GM12878 (cell line): ENCODE data around the gene PYGB. TPM values are rescaled to one million over a fixed set of nuclear protein-coding genes. Genes with fewer than 3 reads are reported as not detected.

Experiments
- ATAC-seq: fragments of 200-7000 bp; cut with Tn5 transposase; 3 replicates; pipeline ENCODE4 v1.9.1; 2020; ENCODE audit warnings: mild to moderate bottlenecking, moderate library complexity
- BruUV-seq: library from RNA; stranded (reverse); fragments of 400-500 nt; replicated peaks from 2 replicates; lab custom pipeline; 2021; lab: Mats Ljungman, UMichigan
- CTCF ChIA-PET: fragments of 300-600 bp; sonication (Branson Sonifier 250); formaldehyde crosslinking; extraction: SDS; loops from one replicate; lab custom pipeline; 2021; ENCODE audit warnings: inconsistent platforms; lab: Yijun Ruan, JAX
- POLR2A ChIA-PET: fragments of 350-600 bp; formaldehyde crosslinking; extraction: SDS; loops from one replicate; lab custom pipeline; 2021; ENCODE audit warnings: inconsistent platforms; lab: Charles Lee
- RAD21 ChIA-PET: fragments of 300-600 bp; sonication (Branson Sonifier 250); formaldehyde crosslinking; loops from one replicate; lab custom pipeline; 2023; ENCODE audit warnings: antibody characterized with exemption; ENCODE audit not compliant: unreplicated experiment; lab: Charles Lee
- SMC1A ChIA-PET: fragments of 300-600 bp; sonication (Branson Sonifier 250); formaldehyde crosslinking; loops from one replicate; lab custom pipeline; 2023; ENCODE audit not compliant: unreplicated experiment, uncharacterized antibody; lab: Charles Lee
- DNase-seq: peaks from one replicate; pipeline ENCODE4 v3.0.0-alpha.2; 2011; ENCODE audit warnings: low read depth, low spot score
- FAIRE-seq: peaks from 3 replicates; lab custom pipeline; 2011; peaks lifted over from hg19 to GRCh38; lab: Jason Lieb, UNC
- H2AFZ ChIP-seq: 2 replicates; pipeline ENCODE4 v1.6.0; 2011; ENCODE audit warnings: low read depth, low read length, control low read depth; ENCODE audit not compliant: control insufficient read depth
- H3K27ac ChIP-seq: 2 replicates; pipeline ENCODE4 v1.5.1; 2011; ENCODE audit warnings: control low read depth; ENCODE audit not compliant: control insufficient read depth, insufficient read depth
- H3K27me3 ChIP-seq, 2 experiments: replicated peaks in 1 of 2; 2 replicates each; pipeline versions ENCODE4 v1.6.0 to v1.6.1; 2011; ENCODE audit warnings: low read length in 1 of 2; ENCODE audit not compliant: control insufficient read depth in 2 of 2, insufficient read depth in 2 of 2
- H3K36me3 ChIP-seq, 2 experiments: 2 replicates each; pipeline ENCODE4 v1.5.1; 2011; ENCODE audit warnings: low read length in 1 of 2; ENCODE audit not compliant: control insufficient read depth in 2 of 2, insufficient read depth in 2 of 2
- H3K4me1 ChIP-seq: 2 replicates; pipeline ENCODE4 v1.6.1; 2011; ENCODE audit warnings: mild to moderate bottlenecking, low read length, moderate library complexity, mixed read lengths; ENCODE audit not compliant: control insufficient read depth, insufficient read depth
- H3K4me2 ChIP-seq: 2 replicates; pipeline ENCODE4 v1.6.0; 2011; ENCODE audit warnings: control low read depth; ENCODE audit not compliant: control insufficient read depth, insufficient read depth
- H3K4me3 ChIP-seq: fragments of 200-600 bp; sonication (generic); 2 replicates; pipeline ENCODE4 v1.5.1; 2016
- H3K79me2 ChIP-seq: 2 replicates; pipeline ENCODE4 v1.6.0; 2011; ENCODE audit warnings: low read length; ENCODE audit not compliant: control insufficient read depth, insufficient read depth
- H3K9ac ChIP-seq: 2 replicates; pipeline ENCODE4 v1.8.0; 2011; ENCODE audit warnings: low read length, control low read depth, mixed read lengths; ENCODE audit not compliant: control insufficient read depth, insufficient read depth
- H3K9me3 ChIP-seq: replicated peaks from 3 replicates; pipeline ENCODE4 v1.5.1; 2011; ENCODE audit warnings: mild to moderate bottlenecking, low read length; ENCODE audit not compliant: control insufficient read depth, insufficient read depth
- H4K20me1 ChIP-seq: 2 replicates; pipeline ENCODE4 v1.6.0; 2011; ENCODE audit not compliant: control insufficient read depth, insufficient read depth
- CEBPB ChIP-seq, 2 experiments: fragments of 150-350 bp in 1 of 2; IDR thresholded peaks; 2 replicates each; pipeline ENCODE4 v1.6.1; 2012 to 2014; ENCODE audit warnings: low read depth in 2 of 2, low read length in 2 of 2, borderline replicate concordance in 1 of 2, inconsistent platforms in 1 of 2
- IKZF2 ChIP-seq, 2 experiments: fragments of 450-650 bp; IDR thresholded peaks; 2 replicates each; pipeline ENCODE4 v1.6.1; 2017; ENCODE audit warnings: mild to moderate bottlenecking in 2 of 2, moderate library complexity in 2 of 2
- KAT2A ChIP-seq: conservative IDR thresholded peaks from 2 replicates; pipeline ENCODE4 v1.6.1; 2011; ENCODE audit warnings: low read depth, low read length; ENCODE audit not compliant: control insufficient read depth
- NR2C2 ChIP-seq: IDR thresholded peaks from 2 replicates; pipeline ENCODE4 v1.6.1; 2011; ENCODE audit warnings: borderline replicate concordance, low read depth; ENCODE audit not compliant: control insufficient read depth, insufficient read length
- RFX5 ChIP-seq: IDR thresholded peaks from 2 replicates; pipeline ENCODE4 v1.6.1; 2011; ENCODE audit warnings: low read depth, low read length, improper control_type of control experiment
- TBL1XR1 ChIP-seq: IDR thresholded peaks from 2 replicates; pipeline ENCODE4 v1.6.1; 2012; ENCODE audit warnings: low read depth, low read length, improper control_type of control experiment
- WRNIP1 ChIP-seq: IDR thresholded peaks from 2 replicates; pipeline ENCODE4 v1.6.1; 2011; ENCODE audit warnings: low read depth, low read length, improper control_type of control experiment, borderline replicate concordance
- YBX1 ChIP-seq: fragments of 450-650 bp; IDR thresholded peaks from 2 replicates; pipeline ENCODE4 v1.6.1; 2016; ENCODE audit warnings: antibody characterized with exemption
- WGBS: methylation state at CpG from one replicate; pipeline ENCODE4 v1.1.6; 2016; ENCODE audit warnings: low lambda C conversion rate; ENCODE audit not compliant: insufficient replicate concordance, insufficient coverage; ENCODE audit errors: missing lambda C conversion rate; 5-methylcytosine and 5-hydroxymethylcytosine counted together
- in situ Hi-C: fragments of 300-500 bp; cut with MboI; formaldehyde crosslinking; loops from 9 replicates; pipeline ENCODE4 v1.14.3; 2018; ENCODE audit warnings: mixed read lengths
- intact Hi-C: fragments of 100-400 bp; cut with micrococcal nuclease; formaldehyde crosslinking; loops from one replicate; pipeline ENCODE4 v1.14.2; 2022; ENCODE audit not compliant: unreplicated experiment
- polyA plus RNA-seq, 11 experiments: library from polyadenylated mRNA; depleted of rRNA in 4 of 11; unstranded in 6 of 11; stranded (reverse) in 5 of 11; fragments of >200 nt; fragmentation: Nextera tagmentation in 4 of 11; fragmentation: Illumina TruSeq in 1 of 11; extraction: Ambion mirVana in 4 of 11; extraction: Trizol in 1 of 11; gene quantifications; 1 replicate in 1 of 11; 2 replicates in 10 of 11; pipeline versions ENCODE4 v1.2.1 to v1.2.3, GENCODE V29; 2011 to 2016; ENCODE audit warnings: inconsistent platforms in 2 of 11, missing spikeins in 2 of 11, low read depth in 1 of 11
- total RNA-seq, 4 experiments: library from RNA; depleted of rRNA in 3 of 4; stranded (reverse); fragments of >200 nt in 3 of 4; fragmentation: Illumina TruSeq in 1 of 4; extraction: Trizol in 1 of 4; gene quantifications; 2 replicates each; pipeline versions ENCODE4 v1.2.1 to v1.2.3, GENCODE V29; 2013 to 2021
- TF ChIP-seq, protein P1 (sequence below): fragments of 450-650 bp; conservative IDR thresholded peaks from 2 replicates; pipeline ENCODE4 v1.6.1; 2017; ENCODE audit warnings: mild to moderate bottlenecking, moderate library complexity
- TF ChIP-seq, protein P2 (sequence below): fragments of 450-650 bp; IDR thresholded peaks from 2 replicates; pipeline ENCODE4 v1.6.1; 2017; ENCODE audit warnings: mild to moderate bottlenecking
- TF ChIP-seq, protein P3 (sequence below): fragments of 450-650 bp; IDR thresholded peaks from 2 replicates; pipeline ENCODE4 v1.6.1; 2017; ENCODE audit warnings: borderline replicate concordance

Gene PYGB
- total and polyA plus RNA-seq, 10 of the 15 experiments (the other 5 are each of a cell fraction or from before 2014, with no cell fraction given) = 0.34 to 33.5 (median 21.8) TPM

DNA sequence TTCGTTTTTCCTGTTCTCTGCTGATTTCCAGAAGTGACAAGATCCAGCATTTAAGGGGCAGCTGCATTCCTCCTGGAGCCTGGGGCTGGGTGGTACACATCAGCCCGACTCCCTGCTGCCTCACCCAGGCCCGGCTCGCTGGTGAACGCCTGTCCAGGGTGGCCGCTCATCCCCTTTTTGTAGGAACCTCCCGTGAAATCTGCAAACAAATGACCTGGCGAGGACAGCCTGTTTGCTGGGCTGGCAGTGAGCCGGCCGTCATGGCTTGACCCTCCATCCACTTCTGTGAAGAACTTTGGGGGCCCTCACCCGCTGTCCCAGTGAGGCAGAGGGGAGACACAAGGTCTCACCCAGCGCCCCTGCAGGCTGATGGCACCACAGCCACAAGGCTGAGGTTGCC lies 39.0 kb downstream of the PYGB start:
- ATAC-seq (no peak), DNase-seq (no peak)
- RAD21 ChIA-PET = no interaction called here
- no peak overlapping the region for H3K4me2 ChIP-seq
- BruUV-seq = no TSS peak
- H4K20me1 ChIP-seq = no peaks in the 10 kb centered on the region; the same call in 1 of the 2 replicates
- H3K27me3 ChIP-seq = no peaks in the 10 kb centered on the region
- 98% methylated on average over 12 of the region's 12 CpGs for WGBS
- H3K4me3 ChIP-seq = no peak overlapping the region
- TF ChIP-seq KAT2A = no peak
- TF ChIP-seq NR2C2 = no peak
- no peak for TF ChIP-seq WRNIP1
- TF ChIP-seq TBL1XR1 = no peak
- TF ChIP-seq CEBPB (IDR thresholded peaks at IDR 0.05; ENCODE audit: borderline replicate concordance in 1 of 2, low read depth in 2 of 2, low read length in 2 of 2) = no peak
- TF ChIP-seq, protein P1, sequence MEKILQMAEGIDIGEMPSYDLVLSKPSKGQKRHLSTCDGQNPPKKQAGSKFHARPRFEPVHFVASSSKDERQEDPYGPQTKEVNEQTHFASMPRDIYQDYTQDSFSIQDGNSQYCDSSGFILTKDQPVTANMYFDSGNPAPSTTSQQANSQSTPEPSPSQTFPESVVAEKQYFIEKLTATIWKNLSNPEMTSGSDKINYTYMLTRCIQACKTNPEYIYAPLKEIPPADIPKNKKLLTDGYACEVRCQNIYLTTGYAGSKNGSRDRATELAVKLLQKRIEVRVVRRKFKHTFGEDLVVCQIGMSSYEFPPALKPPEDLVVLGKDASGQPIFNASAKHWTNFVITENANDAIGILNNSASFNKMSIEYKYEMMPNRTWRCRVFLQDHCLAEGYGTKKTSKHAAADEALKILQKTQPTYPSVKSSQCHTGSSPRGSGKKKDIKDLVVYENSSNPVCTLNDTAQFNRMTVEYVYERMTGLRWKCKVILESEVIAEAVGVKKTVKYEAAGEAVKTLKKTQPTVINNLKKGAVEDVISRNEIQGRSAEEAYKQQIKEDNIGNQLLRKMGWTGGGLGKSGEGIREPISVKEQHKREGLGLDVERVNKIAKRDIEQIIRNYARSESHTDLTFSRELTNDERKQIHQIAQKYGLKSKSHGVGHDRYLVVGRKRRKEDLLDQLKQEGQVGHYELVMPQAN = no peak
- TF ChIP-seq, protein P2, sequence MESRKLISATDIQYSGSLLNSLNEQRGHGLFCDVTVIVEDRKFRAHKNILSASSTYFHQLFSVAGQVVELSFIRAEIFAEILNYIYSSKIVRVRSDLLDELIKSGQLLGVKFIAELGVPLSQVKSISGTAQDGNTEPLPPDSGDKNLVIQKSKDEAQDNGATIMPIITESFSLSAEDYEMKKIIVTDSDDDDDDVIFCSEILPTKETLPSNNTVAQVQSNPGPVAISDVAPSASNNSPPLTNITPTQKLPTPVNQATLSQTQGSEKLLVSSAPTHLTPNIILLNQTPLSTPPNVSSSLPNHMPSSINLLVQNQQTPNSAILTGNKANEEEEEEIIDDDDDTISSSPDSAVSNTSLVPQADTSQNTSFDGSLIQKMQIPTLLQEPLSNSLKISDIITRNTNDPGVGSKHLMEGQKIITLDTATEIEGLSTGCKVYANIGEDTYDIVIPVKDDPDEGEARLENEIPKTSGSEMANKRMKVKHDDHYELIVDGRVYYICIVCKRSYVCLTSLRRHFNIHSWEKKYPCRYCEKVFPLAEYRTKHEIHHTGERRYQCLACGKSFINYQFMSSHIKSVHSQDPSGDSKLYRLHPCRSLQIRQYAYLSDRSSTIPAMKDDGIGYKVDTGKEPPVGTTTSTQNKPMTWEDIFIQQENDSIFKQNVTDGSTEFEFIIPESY = no peak
- TF ChIP-seq, protein P3, sequence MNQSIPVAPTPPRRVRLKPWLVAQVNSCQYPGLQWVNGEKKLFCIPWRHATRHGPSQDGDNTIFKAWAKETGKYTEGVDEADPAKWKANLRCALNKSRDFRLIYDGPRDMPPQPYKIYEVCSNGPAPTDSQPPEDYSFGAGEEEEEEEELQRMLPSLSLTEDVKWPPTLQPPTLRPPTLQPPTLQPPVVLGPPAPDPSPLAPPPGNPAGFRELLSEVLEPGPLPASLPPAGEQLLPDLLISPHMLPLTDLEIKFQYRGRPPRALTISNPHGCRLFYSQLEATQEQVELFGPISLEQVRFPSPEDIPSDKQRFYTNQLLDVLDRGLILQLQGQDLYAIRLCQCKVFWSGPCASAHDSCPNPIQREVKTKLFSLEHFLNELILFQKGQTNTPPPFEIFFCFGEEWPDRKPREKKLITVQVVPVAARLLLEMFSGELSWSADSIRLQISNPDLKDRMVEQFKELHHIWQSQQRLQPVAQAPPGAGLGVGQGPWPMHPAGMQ = no peak
- TF ChIP-seq YBX1 = no peak
- TF ChIP-seq IKZF2 (IDR thresholded peaks at IDR 0.05) = no peak
- no peak for TF ChIP-seq RFX5
- TF ChIP-seq, all 136 proteins: peak for 0
- intact Hi-C loops = loop anchor here (5.0 kb wide), 1 partner anchor 290 kb away; no protein-coding TSS in a partner anchor
- no peaks in the 10 kb centered on the region for H3K9me3 ChIP-seq
- no peak overlapping the region for H2AFZ ChIP-seq
- ChIA-PET POLR2A (no interaction called here), CTCF (interaction anchor here (1.1 kb wide), 1 partner anchor 113 kb away, joined by 3 read pairs; no protein-coding TSS in a partner anchor), SMC1A (no interaction called here)
- peaks cover 14 to 34% of the 10 kb centered on the region in 2 experiments; a peak in 3 of 4 replicates for H3K36me3 ChIP-seq
- in situ Hi-C loops = no loop called here
- no peak overlapping the region for H3K27ac ChIP-seq
- peaks cover 23% of the 10 kb centered on the region for H3K4me1 ChIP-seq
- H3K9ac ChIP-seq = no peak overlapping the region
- no peak for FAIRE-seq
- H3K79me2 ChIP-seq = no peaks in the 10 kb centered on the region
